GM13977 (cell line): ENCODE data around the gene EVI5L.

Experiments used
- DNase-seq: peaks from one replicate; pipeline ENCODE4 v3.0.0; 2012; ENCODE audit warnings: low spot score
- CTCF ChIP-seq: IDR thresholded peaks from 2 replicates; pipeline ENCODE4 v1.5.1; 2012; ENCODE audit warnings: mild to moderate bottlenecking, control low read depth; ENCODE audit not compliant: insufficient read depth; ENCODE audit errors: extremely low read depth, missing control alignments
- in situ Hi-C: fragments of 300-500 bp; cut with MboI; formaldehyde crosslinking; loops from one replicate; pipeline ENCODE4 v1.12.0; 2022; ENCODE audit warnings: low sequenced_read_pairs, low pct_unique_long_range_greater_than_20kb, mixed read lengths, inconsistent platforms; ENCODE audit not compliant: unreplicated experiment

EVI5L gene

GRCh38 chr19:7902796-7903243, 72.8 kb downstream of the EVI5L start:
- no peak for TF ChIP-seq CTCF
- in situ Hi-C loops, result no loop called here
- DNase-seq, result no peak

GRCh38 chr19:7903244-7904073, 73.4 kb downstream of the EVI5L start, which contains the start of gene MAP2K7:
Gene MAP2K7 (plus strand): TSS chr19:7903877. CDS start chr19:7903945, 68 bp downstream.
- peak; percentile 100 for DNase-seq
- in situ Hi-C loops, result no loop called here
- peak; percentile 83 for TF ChIP-seq CTCF

- TF ChIP-seq CTCF, result no peak
- in situ Hi-C loops, result no loop called here
- peak; percentile 87 for DNase-seq
These were observed 74.3 kb downstream of the EVI5L start for GRCh38 chr19:7904074-7905020.

- TF ChIP-seq CTCF, result no peak
- no peak for DNase-seq
- in situ Hi-C loops, result no loop called here
These were observed 75.2 kb downstream of the EVI5L start for GRCh38 chr19:7905268-7905667.

- in situ Hi-C loops, result no loop called here
- no peak for DNase-seq
- no peak for TF ChIP-seq CTCF
These were observed 75.8 kb downstream of the EVI5L start for GRCh38 chr19:7905859-7906258.

- TF ChIP-seq CTCF, result no peak
- in situ Hi-C loops, result no loop called here
- no peak for DNase-seq
These were observed 77.1 kb downstream of the EVI5L start for GRCh38 chr19:7907122-7907521.
